Liver (tissue), 9 donors: Measurements from ENCODE around the gene PRSS8. TPM values are rescaled to one million over a fixed set of nuclear protein-coding genes. Genes with fewer than 3 reads are reported as not detected.

ENCODE experiments used
- DNase-seq: peaks from one replicate; pipeline ENCODE4 v3.0.0-alpha.2; 2017; ENCODE audit warnings: low spot score
- H3K27ac ChIP-seq, 2 donors: one replicate each; pipeline ENCODE4 v1.7.0; 2013; ENCODE audit warnings: inconsistent platforms in 2 of 2, low read length in 2 of 2, control low read depth in 1 of 2, low read depth in 1 of 2, mild to moderate bottlenecking in 1 of 2
- H3K27me3 ChIP-seq, 4 donors: one replicate each; pipeline versions ENCODE4 v1.6.1 to v1.7.0; 2013; ENCODE audit warnings: low read length in 3 of 4, inconsistent platforms in 1 of 4, mild to moderate bottlenecking in 1 of 4, moderate library complexity in 1 of 4; ENCODE audit not compliant: control insufficient read depth in 4 of 4, insufficient read depth in 4 of 4
- H3K36me3 ChIP-seq, 4 donors: one replicate each; pipeline versions ENCODE4 v1.6.1 to v1.7.0; 2013; ENCODE audit warnings: low read length in 3 of 4, mild to moderate bottlenecking in 3 of 4, low read depth in 1 of 4, moderate library complexity in 1 of 4; ENCODE audit not compliant: control insufficient read depth in 4 of 4, insufficient read depth in 3 of 4
- H3K4me1 ChIP-seq, 4 donors: one replicate each; pipeline versions ENCODE4 v1.6.1 to v1.7.0; 2013; ENCODE audit warnings: low read length in 3 of 4, mild to moderate bottlenecking in 3 of 4, moderate library complexity in 1 of 4; ENCODE audit not compliant: control insufficient read depth in 4 of 4, insufficient read depth in 4 of 4
- H3K4me3 ChIP-seq, 3 donors: one replicate each; pipeline versions ENCODE4 v1.6.1 to v1.7.0; 2013; ENCODE audit warnings: low read length in 3 of 3, control low read depth in 1 of 3, low read depth in 1 of 3, mild to moderate bottlenecking in 1 of 3
- H3K9ac ChIP-seq, 2 donors: one replicate each; pipeline ENCODE4 v1.7.0; 2013; ENCODE audit warnings: low read length in 2 of 2, mild to moderate bottlenecking in 2 of 2, moderate library complexity in 2 of 2, control low read depth in 1 of 2, low read depth in 1 of 2
- H3K9me3 ChIP-seq, 4 donors: one replicate each; pipeline versions ENCODE4 v1.6.1 to v1.7.0; 2013; ENCODE audit warnings: low read length in 3 of 4; ENCODE audit not compliant: control insufficient read depth in 4 of 4
- EGR1 ChIP-seq, 2 donors: IDR thresholded peaks; 2 replicates each; pipeline ENCODE4 v1.6.1; 2016 to 2018; ENCODE audit warnings: antibody characterized with exemption in 2 of 2, low read depth in 2 of 2
- FOXA1 ChIP-seq: IDR thresholded peaks from 2 replicates; pipeline ENCODE4 v1.6.1; 2016; ENCODE audit warnings: antibody characterized with exemption
- FOXA2 ChIP-seq: IDR thresholded peaks from 2 replicates; pipeline ENCODE4 v1.6.1; 2016; ENCODE audit warnings: antibody characterized with exemption
- GABPA ChIP-seq, 2 donors: IDR thresholded peaks in 1 of 2; conservative IDR thresholded peaks in 1 of 2; 2 replicates each; pipeline ENCODE4 v1.6.1; 2016; ENCODE audit warnings: antibody characterized with exemption in 2 of 2, mild to moderate bottlenecking in 1 of 2, moderate library complexity in 1 of 2
- HNF4A ChIP-seq, 2 donors: conservative IDR thresholded peaks; 2 replicates each; pipeline ENCODE4 v1.6.1; 2016; ENCODE audit warnings: antibody characterized with exemption in 2 of 2, mild to moderate bottlenecking in 2 of 2
- HNF4G ChIP-seq: IDR thresholded peaks from 2 replicates; pipeline ENCODE4 v1.6.1; 2016; ENCODE audit warnings: antibody characterized with exemption
- JUND ChIP-seq, 2 donors: IDR thresholded peaks; 2 replicates each; pipeline ENCODE4 v1.6.1; 2016; ENCODE audit warnings: antibody characterized with exemption in 2 of 2
- NR2F2 ChIP-seq: IDR thresholded peaks from 2 replicates; pipeline ENCODE4 v1.6.1; 2016; ENCODE audit warnings: antibody characterized with exemption
- RAD21 ChIP-seq, 2 donors: IDR thresholded peaks; 2 replicates each; pipeline ENCODE4 v1.6.1; 2016; ENCODE audit warnings: antibody characterized with exemption in 2 of 2, mild to moderate bottlenecking in 2 of 2
- RXRA ChIP-seq, 2 donors: IDR thresholded peaks; 2 replicates each; pipeline ENCODE4 v1.6.1; 2017 to 2018; ENCODE audit warnings: antibody characterized with exemption in 2 of 2, mild to moderate bottlenecking in 1 of 2
- SP1 ChIP-seq: IDR thresholded peaks from 2 replicates; pipeline ENCODE4 v1.6.1; 2018; ENCODE audit warnings: antibody characterized with exemption, mild to moderate bottlenecking
- TAF1 ChIP-seq: conservative IDR thresholded peaks from 2 replicates; pipeline ENCODE4 v1.6.1; 2016; ENCODE audit warnings: antibody characterized with exemption, mild to moderate bottlenecking
- YY1 ChIP-seq: IDR thresholded peaks from 2 replicates; pipeline ENCODE4 v1.6.1; 2016; ENCODE audit warnings: antibody characterized with exemption, mild to moderate bottlenecking
- WGBS: extraction: QIAGEN DNeasy Blood & Tissue Kit; methylation state at CpG from one replicate; pipeline ENCODE4 v1.1.7; 2013; 5-methylcytosine and 5-hydroxymethylcytosine counted together
- polyA plus RNA-seq, 2 donors: library from polyadenylated mRNA; stranded (reverse) in 1 of 2; unstranded in 1 of 2; fragments of 200-250 nt in 1 of 2; fragments of >200 nt in 1 of 2; fragmentation: Nextera tagmentation in 1 of 2; extraction: Ambion mirVana in 1 of 2; gene quantifications; one replicate each; pipeline versions ENCODE4 v1.2.1 to v1.2.3, GENCODE V29; 2013 to 2015
- total RNA-seq, 2 donors: library from RNA; depleted of rRNA; stranded (reverse); fragments of >200 nt; gene quantifications; one replicate each; pipeline ENCODE4 v1.2.3, GENCODE V29; 2014
- TF ChIP-seq, protein P1 (sequence below): IDR thresholded peaks from 2 replicates; pipeline ENCODE4 v1.6.1; 2016; ENCODE audit warnings: antibody characterized with exemption
- TF ChIP-seq, protein P2 (sequence below): fragments of 150-350 bp; IDR thresholded peaks from 2 replicates; pipeline ENCODE4 v1.5.1; 2017; ENCODE audit warnings: improper control_type of control experiment, low read depth, low read length; ENCODE audit not compliant: missing input control
- TF ChIP-seq, protein P3 (sequence below): IDR thresholded peaks from 2 replicates; pipeline ENCODE4 v1.6.1; 2016; ENCODE audit warnings: antibody characterized with exemption
- donor health status: healthy.
- donor health status: healthy.
- donor health status: healthy.
- donor health status: healthy.
- donor health status: healthy.

PRSS8 gene
- total RNA-seq (1 to 10 TPM; 1.1 to 8.3 TPM), polyA plus RNA-seq (10 to 100 TPM in 1 of 2 donors, 1 to 10 TPM in 1; 8.5 to 50.1 TPM)

DNA sequence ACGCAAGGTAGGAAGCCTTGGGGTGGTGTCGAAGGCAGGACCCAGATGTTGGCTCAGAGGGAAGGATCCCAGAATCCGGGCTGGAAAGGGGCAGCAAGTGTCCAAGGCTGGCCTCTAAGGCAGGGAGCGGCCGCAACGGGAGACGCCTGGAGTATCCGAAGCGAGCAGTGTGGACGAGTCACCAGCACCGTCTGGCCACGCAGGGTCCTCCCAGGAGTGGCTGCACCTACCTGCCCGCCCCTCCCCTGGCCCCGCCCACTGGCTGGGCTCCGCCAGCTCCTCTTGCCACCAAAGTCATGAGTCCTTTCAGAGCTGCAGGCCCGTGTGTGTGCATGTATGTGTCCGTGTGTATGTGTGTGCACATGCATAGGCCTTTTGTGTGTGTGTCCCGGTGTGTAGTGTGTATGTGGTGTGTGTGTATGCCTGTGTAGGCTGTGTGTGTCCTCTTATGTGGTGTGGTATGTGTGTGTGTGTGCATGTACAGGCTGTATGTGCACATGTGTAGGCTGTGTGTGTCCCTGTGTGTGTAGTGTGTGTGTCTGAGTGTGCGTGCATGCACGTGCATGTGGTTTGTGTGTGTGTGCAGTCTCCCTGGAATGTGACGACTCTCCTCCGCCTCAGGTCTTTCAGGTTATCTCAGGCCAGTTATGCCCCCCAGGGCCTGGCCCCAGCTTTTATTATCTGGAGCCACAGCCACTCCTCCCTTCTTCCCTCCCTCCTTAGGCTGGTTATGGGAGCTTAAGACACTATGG is at the start of gene PRSS8:
Gene PRSS8, minus strand, starts transcription at position 193 of the 752 bp plus-strand sequence. CDS start 229 bp downstream, outside the sequence.
- Histone ChIP-seq H3K27me3 (no peaks in the 10 kb centered on the region), H3K36me3 (peaks cover 7 to 17% (median 8%) of the 10 kb centered on the region in 4 donors), H3K4me1 (peaks cover 5 to 24% (median 10%) of the 10 kb centered on the region in 4 donors), H3K27ac (peak within 1 kb of the TSS; percentile 53 to 74), H3K4me3 (peak within 1 kb of the TSS; percentile 37 to 62 (median 42)), H3K9me3 (no peaks in the 10 kb centered on the region), H3K9ac (peak within 1 kb of the TSS; percentile 13 to 21)
- 38% methylated on average over 22 of the region's 22 CpGs for WGBS
- DNase-seq = peak; percentile 62
- no peak for TF ChIP-seq EGR1 (IDR thresholded peaks at IDR 0.05; ENCODE audit: low read depth in 2 of 2)
- no peak for TF ChIP-seq GABPA (IDR thresholded peaks at IDR 0.05 in 1 of 2, conservative IDR thresholded peaks at IDR 0.05 in 1 of 2)
- no peak for TF ChIP-seq FOXA1
- TF ChIP-seq, protein P1, sequence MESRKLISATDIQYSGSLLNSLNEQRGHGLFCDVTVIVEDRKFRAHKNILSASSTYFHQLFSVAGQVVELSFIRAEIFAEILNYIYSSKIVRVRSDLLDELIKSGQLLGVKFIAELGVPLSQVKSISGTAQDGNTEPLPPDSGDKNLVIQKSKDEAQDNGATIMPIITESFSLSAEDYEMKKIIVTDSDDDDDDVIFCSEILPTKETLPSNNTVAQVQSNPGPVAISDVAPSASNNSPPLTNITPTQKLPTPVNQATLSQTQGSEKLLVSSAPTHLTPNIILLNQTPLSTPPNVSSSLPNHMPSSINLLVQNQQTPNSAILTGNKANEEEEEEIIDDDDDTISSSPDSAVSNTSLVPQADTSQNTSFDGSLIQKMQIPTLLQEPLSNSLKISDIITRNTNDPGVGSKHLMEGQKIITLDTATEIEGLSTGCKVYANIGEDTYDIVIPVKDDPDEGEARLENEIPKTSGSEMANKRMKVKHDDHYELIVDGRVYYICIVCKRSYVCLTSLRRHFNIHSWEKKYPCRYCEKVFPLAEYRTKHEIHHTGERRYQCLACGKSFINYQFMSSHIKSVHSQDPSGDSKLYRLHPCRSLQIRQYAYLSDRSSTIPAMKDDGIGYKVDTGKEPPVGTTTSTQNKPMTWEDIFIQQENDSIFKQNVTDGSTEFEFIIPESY = no peak
- no peak for TF ChIP-seq YY1
- no peak for TF ChIP-seq NR2F2
- TF ChIP-seq, protein P2, sequence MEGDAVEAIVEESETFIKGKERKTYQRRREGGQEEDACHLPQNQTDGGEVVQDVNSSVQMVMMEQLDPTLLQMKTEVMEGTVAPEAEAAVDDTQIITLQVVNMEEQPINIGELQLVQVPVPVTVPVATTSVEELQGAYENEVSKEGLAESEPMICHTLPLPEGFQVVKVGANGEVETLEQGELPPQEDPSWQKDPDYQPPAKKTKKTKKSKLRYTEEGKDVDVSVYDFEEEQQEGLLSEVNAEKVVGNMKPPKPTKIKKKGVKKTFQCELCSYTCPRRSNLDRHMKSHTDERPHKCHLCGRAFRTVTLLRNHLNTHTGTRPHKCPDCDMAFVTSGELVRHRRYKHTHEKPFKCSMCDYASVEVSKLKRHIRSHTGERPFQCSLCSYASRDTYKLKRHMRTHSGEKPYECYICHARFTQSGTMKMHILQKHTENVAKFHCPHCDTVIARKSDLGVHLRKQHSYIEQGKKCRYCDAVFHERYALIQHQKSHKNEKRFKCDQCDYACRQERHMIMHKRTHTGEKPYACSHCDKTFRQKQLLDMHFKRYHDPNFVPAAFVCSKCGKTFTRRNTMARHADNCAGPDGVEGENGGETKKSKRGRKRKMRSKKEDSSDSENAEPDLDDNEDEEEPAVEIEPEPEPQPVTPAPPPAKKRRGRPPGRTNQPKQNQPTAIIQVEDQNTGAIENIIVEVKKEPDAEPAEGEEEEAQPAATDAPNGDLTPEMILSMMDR = no peak
- no peak for TF ChIP-seq RAD21 (IDR thresholded peaks at IDR 0.05)
- TF ChIP-seq HNF4A (conservative IDR thresholded peaks at IDR 0.05) = no peak
- TF ChIP-seq, protein P3, sequence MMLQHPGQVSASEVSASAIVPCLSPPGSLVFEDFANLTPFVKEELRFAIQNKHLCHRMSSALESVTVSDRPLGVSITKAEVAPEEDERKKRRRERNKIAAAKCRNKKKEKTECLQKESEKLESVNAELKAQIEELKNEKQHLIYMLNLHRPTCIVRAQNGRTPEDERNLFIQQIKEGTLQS = no peak
- TF ChIP-seq SP1 = no peak
- TF ChIP-seq JUND (IDR thresholded peaks at IDR 0.05) = no peak
- no peak for TF ChIP-seq HNF4G
- no peak for TF ChIP-seq FOXA2

DNA sequence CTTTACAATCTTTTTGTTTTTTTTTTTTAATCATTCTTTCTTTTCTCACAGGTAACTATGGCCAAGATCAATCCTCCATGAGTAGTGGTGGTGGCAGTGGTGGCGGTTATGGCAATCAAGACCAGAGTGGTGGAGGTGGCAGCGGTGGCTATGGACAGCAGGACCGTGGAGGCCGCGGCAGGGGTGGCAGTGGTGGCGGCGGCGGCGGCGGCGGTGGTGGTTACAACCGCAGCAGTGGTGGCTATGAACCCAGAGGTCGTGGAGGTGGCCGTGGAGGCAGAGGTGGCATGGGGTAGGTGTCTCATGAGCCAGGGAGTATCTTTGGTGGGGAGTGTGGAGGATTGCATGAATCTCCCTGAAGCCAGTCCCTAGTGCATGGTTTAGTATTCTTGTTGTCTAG is 49.4 kb upstream of the PRSS8 start:
- no peaks in the 10 kb centered on the region for H3K27me3 ChIP-seq
- DNase-seq = no peak
- H3K9ac ChIP-seq = no peak overlapping the region
- 94% methylated on average over 14 of the region's 14 CpGs for WGBS
- H3K4me1 ChIP-seq = peaks cover 7 to 28% (median 20%) of the 10 kb centered on the region in 4 donors
- no peaks in the 10 kb centered on the region for H3K9me3 ChIP-seq
- TF ChIP-seq TAF1 (no peak), RXRA (IDR thresholded peaks at IDR 0.05) (no peak), HNF4A (conservative IDR thresholded peaks at IDR 0.05) (no peak)
- H3K27ac ChIP-seq = no peak overlapping the region
- peaks cover 16 to 68% (median 65%) of the 10 kb centered on the region in 4 donors for H3K36me3 ChIP-seq
- H3K4me3 ChIP-seq = no peak overlapping the region
